GM12892 (cell line): ENCODE results near the gene PHEX.

Experiments used
- POLR2AphosphoS5 ChIP-seq: IDR thresholded peaks from 2 replicates; pipeline ENCODE4 v1.6.1; 2011; ENCODE audit warnings: low read depth, low read length, control low read depth
- TAF1 ChIP-seq: IDR thresholded peaks from 2 replicates; pipeline ENCODE4 v1.6.1; 2011; ENCODE audit warnings: low read depth, mild to moderate bottlenecking, control low read depth, low read length, borderline replicate concordance

DNA sequence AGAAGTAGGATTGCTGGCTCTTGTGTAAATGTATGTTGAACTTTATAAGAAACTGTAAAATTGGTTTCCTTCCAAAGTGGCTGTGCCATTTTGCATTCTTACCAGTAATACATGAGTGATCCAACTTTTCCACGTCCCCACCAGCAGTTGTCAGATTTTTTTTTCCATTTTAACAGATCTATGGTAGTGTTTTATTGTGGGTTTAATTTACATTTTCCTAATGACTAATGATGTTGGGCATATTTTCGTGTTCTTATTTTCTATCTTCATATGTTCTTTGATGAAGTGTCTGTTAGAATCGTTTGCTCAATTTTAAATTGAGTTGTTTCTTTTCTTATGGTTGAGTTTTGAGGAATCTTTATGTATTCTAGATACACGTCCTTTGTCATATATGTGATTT is 56.2 kb downstream of the PHEX start:
- no peak for TF ChIP-seq POLR2AphosphoS5
- no peak for TF ChIP-seq TAF1
